ENCODE measurements around the gene EVL. TPM values are rescaled to one million over a fixed set of nuclear protein-coding genes. Genes with fewer than 3 reads are reported as not detected.

The EVL gene
- total and polyA plus RNA-seq, 2 donors (not counting 1 experiment from before 2014, with no cell fraction given): 23.5 to 28.1 TPM

- H3K36me3 ChIP-seq (ENCODE audit: control insufficient read depth, insufficient read depth, low read length): no peaks in the 10 kb centered on the region
- H3K4me3 ChIP-seq (replicated peaks in 1 of 4; ENCODE audit: control extremely low read depth in 1 of 4, insufficient read depth in 1 of 4, low read depth in 3 of 4, low read length in 4 of 4): no peak overlapping the region
- DNase-seq (ENCODE audit: low read depth in 2 of 2): no peak
- H3K9ac ChIP-seq (ENCODE audit: insufficient read depth, low read length): no peak overlapping the region
- H2AFZ ChIP-seq (ENCODE audit: low read length): no peak overlapping the region
- no peak overlapping the region for H3K4me2 ChIP-seq (ENCODE audit: extremely low read depth, insufficient read depth, low read length)
- H3K9me3 ChIP-seq (ENCODE audit: control insufficient read depth, insufficient read depth, low read depth, low read length): no peaks in the 10 kb centered on the region
- H3K27me3 ChIP-seq (ENCODE audit: control insufficient read depth, insufficient read depth, low read length): no peaks in the 10 kb centered on the region
- H3K4me1 ChIP-seq (ENCODE audit: control insufficient read depth, extremely low read depth, insufficient read depth, low read length): peaks cover 2% of the 10 kb centered on the region
- H3K27ac ChIP-seq (ENCODE audit: insufficient read depth, low read length): no peak overlapping the region
- H4K20me1 ChIP-seq (ENCODE audit: control insufficient read depth, extremely low read depth, insufficient read depth, low read length): no peaks in the 10 kb centered on the region
- no peaks in the 10 kb centered on the region for H3K79me2 ChIP-seq (ENCODE audit: control insufficient read depth, insufficient read depth, low read length)
- no peak for TF ChIP-seq EZH2 (IDR thresholded peaks at IDR 0.05; ENCODE audit: low read length, missing control alignments)
- TF ChIP-seq, protein P1, sequence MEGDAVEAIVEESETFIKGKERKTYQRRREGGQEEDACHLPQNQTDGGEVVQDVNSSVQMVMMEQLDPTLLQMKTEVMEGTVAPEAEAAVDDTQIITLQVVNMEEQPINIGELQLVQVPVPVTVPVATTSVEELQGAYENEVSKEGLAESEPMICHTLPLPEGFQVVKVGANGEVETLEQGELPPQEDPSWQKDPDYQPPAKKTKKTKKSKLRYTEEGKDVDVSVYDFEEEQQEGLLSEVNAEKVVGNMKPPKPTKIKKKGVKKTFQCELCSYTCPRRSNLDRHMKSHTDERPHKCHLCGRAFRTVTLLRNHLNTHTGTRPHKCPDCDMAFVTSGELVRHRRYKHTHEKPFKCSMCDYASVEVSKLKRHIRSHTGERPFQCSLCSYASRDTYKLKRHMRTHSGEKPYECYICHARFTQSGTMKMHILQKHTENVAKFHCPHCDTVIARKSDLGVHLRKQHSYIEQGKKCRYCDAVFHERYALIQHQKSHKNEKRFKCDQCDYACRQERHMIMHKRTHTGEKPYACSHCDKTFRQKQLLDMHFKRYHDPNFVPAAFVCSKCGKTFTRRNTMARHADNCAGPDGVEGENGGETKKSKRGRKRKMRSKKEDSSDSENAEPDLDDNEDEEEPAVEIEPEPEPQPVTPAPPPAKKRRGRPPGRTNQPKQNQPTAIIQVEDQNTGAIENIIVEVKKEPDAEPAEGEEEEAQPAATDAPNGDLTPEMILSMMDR (conservative IDR thresholded peaks at IDR 0.05 in 1 of 2, IDR thresholded peaks at IDR 0.05 in 1 of 2; ENCODE audit: low read depth in 1 of 2, low read length in 2 of 2): no peak
Measured at GRCh38 chr14:100047600-100047999, 17.6 kb upstream of the EVL start.

GRCh38 chr14:100048786-100049185 lies 16.4 kb upstream of the EVL start:
- Histone ChIP-seq H3K4me2 (ENCODE audit: extremely low read depth, insufficient read depth, low read length) (no peak overlapping the region), H4K20me1 (ENCODE audit: control insufficient read depth, extremely low read depth, insufficient read depth, low read length) (no peaks in the 10 kb centered on the region), H3K27me3 (ENCODE audit: control insufficient read depth, insufficient read depth, low read length) (no peaks in the 10 kb centered on the region), H3K4me3 (replicated peaks in 1 of 4; ENCODE audit: control extremely low read depth in 1 of 4, insufficient read depth in 1 of 4, low read depth in 3 of 4, low read length in 4 of 4) (no peak overlapping the region), H3K9me3 (ENCODE audit: control insufficient read depth, insufficient read depth, low read depth, low read length) (no peaks in the 10 kb centered on the region), H3K27ac (ENCODE audit: insufficient read depth, low read length) (no peak overlapping the region), H3K9ac (ENCODE audit: insufficient read depth, low read length) (no peak overlapping the region), H3K4me1 (ENCODE audit: control insufficient read depth, extremely low read depth, insufficient read depth, low read length) (peaks cover 2% of the 10 kb centered on the region), H3K79me2 (ENCODE audit: control insufficient read depth, insufficient read depth, low read length) (no peaks in the 10 kb centered on the region), H3K36me3 (ENCODE audit: control insufficient read depth, insufficient read depth, low read length) (no peaks in the 10 kb centered on the region), H2AFZ (ENCODE audit: low read length) (no peak overlapping the region)
- TF ChIP-seq EZH2 (IDR thresholded peaks at IDR 0.05; ENCODE audit: low read length, missing control alignments): no peak
- TF ChIP-seq, protein P1 (conservative IDR thresholded peaks at IDR 0.05 in 1 of 2, IDR thresholded peaks at IDR 0.05 in 1 of 2; ENCODE audit: low read depth in 1 of 2, low read length in 2 of 2): no peak
- peak in 1 of 2 donors; percentile 51 for DNase-seq (ENCODE audit: low read depth in 2 of 2)

DNA sequence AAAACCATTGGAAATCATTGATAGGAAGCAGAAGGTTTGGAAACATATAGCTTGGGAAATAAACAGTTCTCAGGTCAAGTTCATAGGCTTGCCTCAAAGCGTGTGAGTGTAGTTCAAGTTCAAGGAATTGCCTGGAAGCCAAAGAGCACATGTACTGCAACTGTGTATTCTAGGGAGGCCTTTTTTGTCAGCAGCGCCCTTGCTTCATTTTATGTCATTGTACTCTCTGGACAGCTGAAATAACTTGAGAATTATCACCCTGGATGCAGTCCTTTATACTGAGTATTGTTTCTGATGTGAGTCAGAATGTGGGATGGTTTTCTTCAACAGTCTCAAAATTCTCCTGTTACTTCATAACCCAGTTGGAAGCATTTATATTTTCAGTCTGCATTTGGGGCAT lies 16.0 kb upstream of the EVL start:
- Histone ChIP-seq H3K79me2 (ENCODE audit: control insufficient read depth, insufficient read depth, low read length) (no peaks in the 10 kb centered on the region), H3K9me3 (ENCODE audit: control insufficient read depth, insufficient read depth, low read depth, low read length) (no peaks in the 10 kb centered on the region), H3K9ac (ENCODE audit: insufficient read depth, low read length) (no peak overlapping the region), H3K4me1 (ENCODE audit: control insufficient read depth, extremely low read depth, insufficient read depth, low read length) (peaks cover 2% of the 10 kb centered on the region), H3K27me3 (ENCODE audit: control insufficient read depth, insufficient read depth, low read length) (no peaks in the 10 kb centered on the region), H3K36me3 (ENCODE audit: control insufficient read depth, insufficient read depth, low read length) (no peaks in the 10 kb centered on the region), H2AFZ (ENCODE audit: low read length) (no peak overlapping the region), H3K4me2 (ENCODE audit: extremely low read depth, insufficient read depth, low read length) (no peak overlapping the region), H3K4me3 (replicated peaks in 1 of 4; ENCODE audit: control extremely low read depth in 1 of 4, insufficient read depth in 1 of 4, low read depth in 3 of 4, low read length in 4 of 4) (no peak overlapping the region), H3K27ac (ENCODE audit: insufficient read depth, low read length) (no peak overlapping the region), H4K20me1 (ENCODE audit: control insufficient read depth, extremely low read depth, insufficient read depth, low read length) (no peaks in the 10 kb centered on the region)
- DNase-seq (ENCODE audit: low read depth in 2 of 2): peak; percentile 71 to 84
- TF ChIP-seq, protein P1 (conservative IDR thresholded peaks at IDR 0.05 in 1 of 2, IDR thresholded peaks at IDR 0.05 in 1 of 2; ENCODE audit: low read depth in 1 of 2, low read length in 2 of 2): no peak
- TF ChIP-seq EZH2 (IDR thresholded peaks at IDR 0.05; ENCODE audit: low read length, missing control alignments): no peak

Data from fibroblast of lung (primary cell).